Activated CD4-positive, alpha-beta T cell treated with anti-CD3 and anti-CD28 coated beads, Interleukin-2, amount 10 ng/mL, durations not matched to agents 7 days and 5 days (primary cell): Measurements from ENCODE around the gene JAGN1. TPM values are rescaled to one million over a fixed set of nuclear protein-coding genes. Genes with fewer than 3 reads are reported as not detected.
"Not testable (repeated sequence)": the region's sequence is repeated elsewhere in the genome, so short reads cannot be mapped to it uniquely, and the experiment has no call there.

Source experiments
- CTCF ChIA-PET: fragments of 350-600 bp; sonication (Branson Sonifier 250); formaldehyde crosslinking; loops from one replicate; lab custom pipeline; 2021; ENCODE audit warnings: antibody characterized with exemption; lab: Charles Lee
- POLR2A ChIA-PET: fragments of 350-600 bp; sonication (Branson Sonifier 250); formaldehyde crosslinking; loops from one replicate; lab custom pipeline; 2021; ENCODE audit warnings: antibody characterized with exemption; lab: Charles Lee
- DNase-seq: peaks from one replicate; pipeline ENCODE4 v3.0.0-alpha.2; 2020
- H3K27ac Mint-ChIP-seq: one replicate; pipeline ENCODE4 v1.8.0; 2021; ENCODE audit warnings: mild to moderate bottlenecking, moderate library complexity, mixed read lengths
- H3K27me3 Mint-ChIP-seq: one replicate; pipeline ENCODE4 v1.8.0; 2021; ENCODE audit warnings: mixed read lengths
- H3K36me3 Mint-ChIP-seq: one replicate; pipeline ENCODE4 v1.8.0; 2021; ENCODE audit warnings: low read depth, mixed read lengths
- H3K4me1 Mint-ChIP-seq: one replicate; pipeline ENCODE4 v1.8.0; 2021; ENCODE audit warnings: mixed read lengths
- H3K4me3 Mint-ChIP-seq: one replicate; pipeline ENCODE4 v1.8.0; 2021; ENCODE audit warnings: mild to moderate bottlenecking, moderate library complexity, mixed read lengths
- H3K9me3 Mint-ChIP-seq: one replicate; pipeline ENCODE4 v1.8.0; 2021; ENCODE audit warnings: mixed read lengths
- total RNA-seq, 2 experiments: library from RNA; stranded (reverse); gene quantifications; one replicate each; pipeline ENCODE4 v1.2.3, GENCODE V29; 2021

Gene JAGN1
- 10 to 100 TPM; 29.6 to 30.6 TPM for total RNA-seq

DNA sequence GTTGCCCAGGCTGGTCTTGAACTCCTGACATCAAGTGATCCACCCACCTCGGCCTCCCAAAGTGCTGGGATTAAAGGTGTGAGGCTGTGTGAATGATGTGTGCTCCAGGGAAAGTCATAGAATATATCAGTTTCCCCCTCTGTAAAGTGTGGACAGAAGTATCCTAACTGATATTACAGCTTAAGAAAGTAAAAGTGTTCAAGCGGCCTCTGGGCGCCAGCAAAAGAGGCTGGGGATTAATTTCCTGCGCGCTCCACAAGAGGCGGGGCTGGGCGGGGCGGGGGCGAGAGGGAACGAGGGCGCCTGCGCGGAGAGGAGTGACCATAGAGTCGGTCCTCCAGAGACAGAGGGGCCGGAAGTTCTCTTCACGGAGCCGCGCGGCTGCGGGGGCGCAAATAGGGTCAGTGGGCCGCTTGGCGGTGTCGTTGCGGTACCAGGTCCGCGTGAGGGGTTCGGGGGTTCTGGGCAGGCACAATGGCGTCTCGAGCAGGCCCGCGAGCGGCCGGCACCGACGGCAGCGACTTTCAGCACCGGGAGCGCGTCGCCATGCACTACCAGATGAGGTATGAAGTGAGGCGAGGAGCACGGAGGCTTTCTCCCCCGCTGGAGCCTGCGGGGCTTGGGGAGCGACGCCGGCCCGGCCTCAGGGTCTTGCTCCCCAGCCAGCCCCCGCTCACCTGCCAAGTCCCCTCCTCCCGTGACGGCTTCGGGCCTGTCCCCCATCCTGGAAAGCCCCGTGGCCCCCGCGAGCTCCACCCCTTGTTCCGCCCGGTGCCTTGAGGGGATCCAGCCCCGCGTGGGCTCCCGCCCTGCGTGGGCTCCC lies at the start of gene JAGN1:
TSS of gene JAGN1 (plus strand) at position 362 of the 823 bp plus-strand sequence. CDS start at position 475, 113 bp downstream.
- peak within 1 kb of the TSS; percentile 98 for H3K27ac Mint-ChIP-seq
- H3K4me3 Mint-ChIP-seq: peak within 1 kb of the TSS; percentile 99
- no peaks in the 10 kb centered on the region for H3K9me3 Mint-ChIP-seq
- H3K27me3 Mint-ChIP-seq: no peaks in the 10 kb centered on the region
- ChIA-PET CTCF (interaction anchor here (0.6 to 1.4 kb wide), 9 partner anchors 20 to 546 kb away, joined by 3 to 6 read pairs (median 3); no protein-coding TSS in a partner anchor), POLR2A (no interaction called here)
- H3K36me3 Mint-ChIP-seq: peaks cover 35% of the 10 kb centered on the region
- peaks cover 43% of the 10 kb centered on the region for H3K4me1 Mint-ChIP-seq
- DNase-seq: peak; percentile 89

DNA sequence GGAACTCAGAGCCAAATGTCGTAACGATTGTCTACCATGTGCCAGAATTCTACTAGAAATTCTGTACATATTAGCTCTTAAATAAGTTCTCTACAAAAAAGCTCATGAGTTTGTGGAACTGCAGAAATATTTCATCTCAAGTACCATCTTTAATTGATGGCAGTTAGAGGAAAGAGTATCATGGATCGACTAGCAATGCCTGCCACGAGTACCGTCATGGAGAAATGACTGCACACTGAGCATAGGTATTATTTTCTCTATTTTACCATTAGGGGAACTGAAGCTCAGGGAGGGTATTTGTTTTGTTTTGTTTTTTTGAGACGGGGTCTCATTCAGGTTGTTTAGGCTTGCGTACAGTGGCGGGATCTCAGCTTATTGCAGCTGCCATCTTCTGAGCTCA lies 49.4 kb upstream of the JAGN1 start:
- Mint-ChIP-seq H3K9me3 (no peaks in the 10 kb centered on the region), H3K36me3 (peaks cover 24% of the 10 kb centered on the region), H3K27me3 (no peaks in the 10 kb centered on the region), H3K4me1 (peaks cover 25% of the 10 kb centered on the region), H3K4me3 (no peak overlapping the region), H3K27ac (no peak overlapping the region)
- CTCF ChIA-PET: interaction anchor here (0.7 to 1.5 kb wide), 4 partner anchors 21 to 90 kb away, joined by 3 to 4 read pairs (median 4); no protein-coding TSS in a partner anchor
- POLR2A ChIA-PET: no interaction called here
- no peak for DNase-seq

DNA sequence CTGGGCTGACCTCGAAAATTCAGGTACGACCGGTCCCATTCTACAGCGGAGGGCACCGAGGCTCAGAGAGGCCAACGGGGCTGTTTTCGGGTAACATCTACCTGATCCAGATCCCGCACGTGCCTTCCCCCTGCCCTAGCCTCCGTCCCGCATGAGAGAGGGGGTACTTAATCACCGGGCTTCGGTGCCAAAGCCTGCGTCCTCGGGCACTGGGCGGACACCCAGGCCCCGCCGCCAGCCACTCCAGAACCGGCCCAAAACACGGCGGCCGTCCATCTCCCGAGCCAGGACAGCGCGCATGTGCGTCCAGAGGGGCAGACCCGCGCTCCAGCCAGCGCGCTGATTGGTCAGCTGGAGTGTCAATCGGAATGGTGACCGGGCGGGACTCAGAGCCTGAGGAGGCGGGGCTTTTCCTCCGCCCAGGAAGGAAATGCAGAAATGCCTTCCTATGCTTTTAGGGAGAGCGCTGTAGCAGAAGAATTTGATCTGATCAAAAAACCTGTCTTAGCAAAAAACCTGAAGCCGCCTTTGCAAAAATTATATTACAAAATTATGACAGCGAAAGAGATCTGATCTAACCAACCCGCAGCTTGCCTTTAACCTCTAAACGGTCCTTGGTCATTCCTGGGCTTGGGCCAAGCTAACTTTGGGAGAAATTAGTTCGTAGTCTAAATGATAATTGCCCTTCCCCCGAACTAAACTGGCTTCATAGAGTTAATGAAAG lies 46.5 kb upstream of the JAGN1 start, which contains the start of gene RPUSD3:
TSS of gene RPUSD3 (minus strand) at position 294 of the 724 bp plus-strand sequence. CDS start at position 276, 18 bp downstream.
- CTCF ChIA-PET: interaction anchor here (0.8 to 1.7 kb wide), 4 partner anchors 9 to 89 kb away, joined by 3 to 6 read pairs (median 4); partner anchors contain the start of gene CRELD1
- DNase-seq: peak; percentile 96
- H3K27me3 Mint-ChIP-seq: no peaks in the 10 kb centered on the region
- POLR2A ChIA-PET: no interaction called here
- peak within 1 kb of the TSS; percentile 98 for H3K4me3 Mint-ChIP-seq
- no peaks in the 10 kb centered on the region for H3K9me3 Mint-ChIP-seq
- peaks cover 29% of the 10 kb centered on the region for H3K4me1 Mint-ChIP-seq
- H3K36me3 Mint-ChIP-seq: peaks cover 16% of the 10 kb centered on the region
- H3K27ac Mint-ChIP-seq: peak within 1 kb of the TSS; percentile 89

- peaks cover 29% of the 10 kb centered on the region for H3K4me1 Mint-ChIP-seq
- H3K4me3 Mint-ChIP-seq: no peak overlapping the region
- ChIA-PET POLR2A (no interaction called here), CTCF (interaction anchor here (1.5 to 2.0 kb wide), 2 partner anchors 8 to 10 kb away, joined by 3 to 6 read pairs; no protein-coding TSS in a partner anchor)
- H3K9me3 Mint-ChIP-seq: no peaks in the 10 kb centered on the region
- DNase-seq: no peak
- H3K36me3 Mint-ChIP-seq: peaks cover 10% of the 10 kb centered on the region
- peaks cover 6% of the 10 kb centered on the region for H3K27me3 Mint-ChIP-seq
- peak overlapping the region; percentile 36 for H3K27ac Mint-ChIP-seq
Observed at GRCh38 chr3:9846231-9846630, 44.2 kb upstream of the JAGN1 start.

DNA sequence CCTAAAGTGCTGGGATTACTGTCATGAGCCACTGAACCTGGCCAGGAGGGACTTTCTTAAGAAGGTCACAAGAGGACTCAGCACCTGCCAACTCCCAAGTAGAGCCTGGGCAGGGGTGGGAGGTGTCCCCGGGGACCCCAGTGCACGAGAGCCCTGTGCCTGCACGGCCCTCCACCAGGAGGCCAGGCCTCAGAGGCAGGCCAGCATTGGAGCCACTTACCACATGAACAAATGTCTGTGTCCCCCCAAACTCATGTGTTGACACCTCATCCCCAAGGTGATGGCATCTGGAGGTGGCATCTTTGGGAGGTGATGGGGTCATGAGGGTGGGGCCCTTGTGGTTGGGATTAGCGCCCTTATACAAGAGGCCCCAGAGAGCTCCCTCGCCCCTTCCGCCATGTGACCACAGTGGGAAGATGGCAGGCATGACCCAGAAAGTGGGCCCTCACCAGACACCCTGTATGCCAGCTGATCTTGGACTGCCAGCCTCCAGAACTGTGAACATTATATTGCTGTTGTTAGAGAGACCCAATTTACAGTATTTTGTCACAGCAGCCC lies 43.4 kb upstream of the JAGN1 start:
- POLR2A ChIA-PET: no interaction called here

DNA sequence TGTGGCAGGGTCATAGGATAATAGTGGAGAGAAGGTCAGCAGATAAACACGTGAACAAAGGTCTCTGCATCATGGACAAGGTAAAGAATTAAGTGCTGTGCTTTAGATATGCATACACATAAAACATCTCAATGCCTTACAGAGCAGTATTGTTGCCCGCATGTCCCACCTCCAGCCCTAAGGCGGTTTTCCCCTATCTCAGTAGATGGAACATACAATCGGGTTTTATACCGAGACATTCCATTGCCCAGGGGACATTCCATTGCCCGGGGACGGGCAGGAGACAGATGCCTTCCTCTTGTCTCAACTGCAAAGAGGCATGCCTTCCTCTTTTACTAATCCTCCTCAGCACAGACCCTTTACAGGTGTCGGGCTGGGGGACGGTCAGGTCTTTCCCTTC lies 42.5 kb upstream of the JAGN1 start:
- H3K4me3 Mint-ChIP-seq, H3K36me3 Mint-ChIP-seq, H3K9me3 Mint-ChIP-seq, POLR2A ChIA-PET, H3K27ac Mint-ChIP-seq, DNase-seq: not testable (repeated sequence)
- CTCF ChIA-PET: interaction anchor here (2.0 kb wide), 1 partner anchor 8 kb away, joined by 6 read pairs; no protein-coding TSS in a partner anchor
- Mint-ChIP-seq H3K27me3 (peaks cover 13% of the 10 kb centered on the region), H3K4me1 (peaks cover 19% of the 10 kb centered on the region)

More for the DNA sequence above, 43.4 kb upstream of the JAGN1 start:
- Mint-ChIP-seq H3K9me3 (no peaks in the 10 kb centered on the region), H3K27ac (no peak overlapping the region), H3K4me3 (no peak overlapping the region), H3K36me3 (peaks cover 5% of the 10 kb centered on the region), H3K27me3 (peaks cover 13% of the 10 kb centered on the region), H3K4me1 (peaks cover 26% of the 10 kb centered on the region)
- DNase-seq: no peak
- CTCF ChIA-PET: interaction anchor here (2.0 kb wide), 1 partner anchor 9 kb away, joined by 6 read pairs; no protein-coding TSS in a partner anchor

- CTCF ChIA-PET: interaction anchor here (0.6 to 1.3 kb wide), 5 partner anchors 9 to 52 kb away, joined by 3 to 5 read pairs (median 3); partner anchors contain the start of gene JAGN1
- H3K4me3 Mint-ChIP-seq, H3K36me3 Mint-ChIP-seq, H3K27ac Mint-ChIP-seq, H3K9me3 Mint-ChIP-seq, POLR2A ChIA-PET: not testable (repeated sequence)
- peaks cover 19% of the 10 kb centered on the region for H3K4me1 Mint-ChIP-seq
- peaks cover 13% of the 10 kb centered on the region for H3K27me3 Mint-ChIP-seq
- DNase-seq: peak; percentile 44
Observed at GRCh38 chr3:9848860-9849259, 41.5 kb upstream of the JAGN1 start.

DNA sequence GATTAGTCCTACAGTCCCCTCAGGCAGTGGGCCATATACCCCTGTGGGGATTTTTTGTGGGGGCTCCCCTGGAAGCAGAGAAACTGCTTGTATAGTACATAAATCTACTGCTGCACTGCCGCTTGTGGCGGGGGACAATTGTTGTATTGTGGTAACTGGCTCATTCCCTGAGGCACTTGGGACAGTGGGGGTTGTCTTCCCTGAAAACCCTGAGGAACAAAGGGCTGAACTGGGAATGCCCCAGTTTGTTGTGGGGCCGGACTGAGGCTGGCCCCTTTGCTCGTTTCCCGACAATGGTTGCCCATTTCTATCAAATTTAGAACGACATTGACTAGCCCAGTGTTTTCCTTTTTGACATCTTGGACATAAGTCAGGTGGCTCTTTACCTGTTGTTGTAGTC lies 39.0 kb upstream of the JAGN1 start:
- CTCF ChIA-PET: interaction anchor here (1.0 kb wide), 1 partner anchor 82 kb away, joined by 3 read pairs; no protein-coding TSS in a partner anchor
- POLR2A ChIA-PET: not testable (repeated sequence)

DNA sequence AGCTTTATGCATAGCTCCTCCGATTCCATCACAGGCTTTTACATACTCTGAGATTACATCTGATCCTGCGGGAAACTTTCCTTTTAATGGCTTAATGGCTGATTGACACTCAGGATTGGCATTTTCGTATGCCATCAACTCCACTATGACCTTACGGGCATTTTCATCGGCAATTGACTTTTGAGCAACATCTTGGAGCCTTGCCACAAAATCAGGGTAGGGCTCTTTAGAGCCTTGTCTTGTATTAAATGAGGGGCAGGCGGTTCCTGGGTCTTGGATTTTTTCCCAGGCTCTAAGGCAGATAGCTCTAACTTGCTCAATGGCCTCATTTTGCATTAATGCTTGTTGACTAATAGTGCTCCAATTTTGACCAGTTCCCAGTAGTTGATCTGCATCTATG lies 38.5 kb upstream of the JAGN1 start:
- H3K4me1 Mint-ChIP-seq, POLR2A ChIA-PET, DNase-seq, H3K4me3 Mint-ChIP-seq, H3K27ac Mint-ChIP-seq, H3K9me3 Mint-ChIP-seq, H3K36me3 Mint-ChIP-seq: not testable (repeated sequence)
- CTCF ChIA-PET: interaction anchor here (1.5 kb wide), 1 partner anchor 342 kb away, joined by 3 read pairs; no protein-coding TSS in a partner anchor
- peaks cover 13% of the 10 kb centered on the region for H3K27me3 Mint-ChIP-seq

More for the DNA sequence above, 39.0 kb upstream of the JAGN1 start:
- DNase-seq, H3K4me3 Mint-ChIP-seq, H3K36me3 Mint-ChIP-seq, H3K4me1 Mint-ChIP-seq, H3K27ac Mint-ChIP-seq, H3K9me3 Mint-ChIP-seq: not testable (repeated sequence)
- H3K27me3 Mint-ChIP-seq: peaks cover 13% of the 10 kb centered on the region

- no peak for DNase-seq
- ChIA-PET POLR2A (no interaction called here), CTCF (interaction anchor here (0.6 to 1.5 kb wide), 3 partner anchors 9 to 342 kb away, joined by 3 read pairs; partner anchors contain the start of gene RPUSD3)
- H3K36me3 Mint-ChIP-seq: no peaks in the 10 kb centered on the region
- no peaks in the 10 kb centered on the region for H3K9me3 Mint-ChIP-seq
- peaks cover 8% of the 10 kb centered on the region for H3K4me1 Mint-ChIP-seq
- H3K27ac Mint-ChIP-seq: no peak overlapping the region
- H3K27me3 Mint-ChIP-seq: peaks cover 13% of the 10 kb centered on the region
- H3K4me3 Mint-ChIP-seq: no peak overlapping the region
Observed at GRCh38 chr3:9852528-9852927, 37.9 kb upstream of the JAGN1 start.

DNA sequence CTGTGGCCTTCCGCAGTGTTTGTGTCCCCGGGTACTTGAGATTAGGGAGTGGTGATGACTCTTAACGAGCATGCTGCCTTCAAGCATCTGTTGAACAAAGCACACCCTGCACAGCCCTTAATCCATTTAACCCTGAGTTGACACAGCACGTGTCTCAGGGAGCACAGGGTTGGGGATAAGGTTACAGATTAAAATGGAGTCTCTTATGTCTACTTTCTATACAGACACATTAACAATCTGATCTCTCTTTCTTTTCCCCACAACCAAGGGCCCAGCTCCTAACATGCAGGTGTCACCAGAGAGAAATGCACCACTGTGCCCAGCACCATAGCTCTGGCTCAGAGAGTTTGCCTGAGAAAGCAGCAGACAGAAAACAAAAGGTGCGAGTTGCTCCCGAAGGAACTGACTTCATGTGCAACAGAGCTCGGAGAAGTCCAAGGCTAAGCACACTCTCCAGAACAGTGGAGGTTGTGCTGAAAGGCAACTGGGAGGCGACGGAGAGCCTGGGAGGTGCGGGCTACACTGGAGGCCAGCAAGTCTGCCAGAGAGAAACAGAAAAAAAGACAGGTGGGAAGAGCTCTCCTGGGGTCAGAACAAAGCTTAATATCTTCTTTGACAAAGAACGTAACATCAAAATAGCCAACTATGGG lies 36.0 kb upstream of the JAGN1 start:
- H3K9me3 Mint-ChIP-seq, H3K4me3 Mint-ChIP-seq, H3K36me3 Mint-ChIP-seq, POLR2A ChIA-PET, H3K27ac Mint-ChIP-seq, H3K4me1 Mint-ChIP-seq, DNase-seq: not testable (repeated sequence)
- peaks cover 13% of the 10 kb centered on the region for H3K27me3 Mint-ChIP-seq
- CTCF ChIA-PET: interaction anchor here (0.6 to 1.2 kb wide), 4 partner anchors 9 to 577 kb away, joined by 3 read pairs; partner anchors contain the start of gene RPUSD3
